Caco-2 (cell line): Measurements from ENCODE around the gene GNG5. TPM values are rescaled to one million over a fixed set of nuclear protein-coding genes. Genes with fewer than 3 reads are reported as not detected.
"Not testable (repeated sequence)": the region's sequence is repeated elsewhere in the genome, so short reads cannot be mapped to it uniquely, and the experiment has no call there.

Experiments used
- BruUV-seq: library from RNA; stranded (reverse); fragments of 400-500 nt; replicated peaks from 2 replicates; lab custom pipeline; 2021; lab: Mats Ljungman, UMichigan
- CTCF ChIA-PET: fragments of 300-600 bp; sonication (Branson Sonifier 250); formaldehyde crosslinking; loops from one replicate; lab custom pipeline; 2022; ENCODE audit warnings: antibody characterized with exemption; lab: Charles Lee
- POLR2A ChIA-PET: fragments of 300-600 bp; sonication (Branson Sonifier 250); formaldehyde crosslinking; loops from one replicate; lab custom pipeline; 2022; ENCODE audit warnings: antibody characterized with exemption; lab: Charles Lee
- DNase-seq, 2 experiments: peaks; one replicate each; pipeline versions ENCODE4 v3.0.0 to v3.0.0-alpha.2; 2020 to 2022
- H3K27me3 ChIP-seq: replicated peaks from 2 replicates; pipeline ENCODE4 v1.6.0; 2011; ENCODE audit warnings: low read length; ENCODE audit not compliant: control insufficient read depth, insufficient read depth
- H3K36me3 ChIP-seq: 2 replicates; pipeline ENCODE4 v1.5.1; 2011; ENCODE audit warnings: low read length; ENCODE audit not compliant: control insufficient read depth, insufficient read depth
- H3K4me1 ChIP-seq: fragments of 250-450 bp; sonication (Bioruptor Pico); 2 replicates; pipeline ENCODE4 v1.5.1; 2020; ENCODE audit warnings: mild to moderate bottlenecking
- H3K4me3 ChIP-seq: 2 replicates; pipeline ENCODE4 v1.5.1; 2011; ENCODE audit warnings: low read depth, mild to moderate bottlenecking, control low read depth, low read length
- H3K9me3 ChIP-seq: fragments of 250-450 bp; sonication (Bioruptor Pico); 2 replicates; pipeline ENCODE4 v1.5.1; 2020; ENCODE audit warnings: mild to moderate bottlenecking, moderate library complexity
- H3K27ac Mint-ChIP-seq: one replicate; pipeline ENCODE4 v1.8.0; 2022; ENCODE audit warnings: mixed read lengths; ENCODE audit not compliant: unreplicated experiment
- H3K27me3 Mint-ChIP-seq: one replicate; pipeline ENCODE4 v1.8.0; 2022; ENCODE audit warnings: mixed read lengths; ENCODE audit not compliant: insufficient read depth, unreplicated experiment
- H3K36me3 Mint-ChIP-seq: one replicate; pipeline ENCODE4 v1.8.0; 2022; ENCODE audit warnings: mild to moderate bottlenecking, mixed read lengths; ENCODE audit not compliant: insufficient read depth, unreplicated experiment
- H3K4me1 Mint-ChIP-seq: one replicate; pipeline ENCODE4 v1.8.0; 2022; ENCODE audit warnings: low read depth, mixed read lengths; ENCODE audit not compliant: unreplicated experiment
- H3K4me3 Mint-ChIP-seq: one replicate; pipeline ENCODE4 v1.8.0; 2022; ENCODE audit warnings: mild to moderate bottlenecking, moderate library complexity, mixed read lengths; ENCODE audit not compliant: unreplicated experiment
- H3K9me3 Mint-ChIP-seq: one replicate; pipeline ENCODE4 v1.8.0; 2022; ENCODE audit warnings: mixed read lengths; ENCODE audit not compliant: unreplicated experiment
- CTCF ChIP-seq, 2 experiments: fragments of 200-600 bp in 1 of 2; IDR thresholded peaks; 1 replicate in 1 of 2; 2 replicates in 1 of 2; pipeline versions ENCODE4 v1.5.1 to v1.8.0; 2011 to 2022; ENCODE audit warnings: antibody characterized with exemption in 1 of 2, control low read depth in 1 of 2, inconsistent platforms in 1 of 2, low read depth in 1 of 2, low read length in 1 of 2, mild to moderate bottlenecking in 1 of 2, moderate library complexity in 1 of 2; ENCODE audit not compliant: insufficient read depth in 1 of 2, severe bottlenecking in 1 of 2, unreplicated experiment in 1 of 2
- intact Hi-C: fragments of 100-400 bp; cut with micrococcal nuclease; formaldehyde crosslinking; loops from one replicate; pipeline ENCODE4 v1.10.0; 2022; ENCODE audit not compliant: unreplicated experiment
- total RNA-seq: library from RNA; stranded (reverse); gene quantifications from 2 replicates; pipeline ENCODE4 v1.2.3, GENCODE V29; 2022

The GNG5 gene
- total RNA-seq, 1 experiment from 2014 or later: 83.1 TPM

- Histone ChIP-seq H3K4me3 (no peak overlapping the region), H3K36me3 (no peaks in the 10 kb centered on the region), H3K4me1 (peaks cover 7% of the 10 kb centered on the region; the same call in 1 of the 2 replicates), H3K27me3 (no peaks in the 10 kb centered on the region), H3K9me3 (no peaks in the 10 kb centered on the region)
- no peaks in the 10 kb centered on the region for H3K9me3 Mint-ChIP-seq
- H3K4me3 Mint-ChIP-seq: no peak overlapping the region
- POLR2A ChIA-PET: no interaction called here
- H3K27me3 Mint-ChIP-seq: no peaks in the 10 kb centered on the region
- no TSS peak for BruUV-seq
- peaks cover 9% of the 10 kb centered on the region for H3K36me3 Mint-ChIP-seq
- CTCF ChIA-PET: no interaction called here
- H3K4me1 Mint-ChIP-seq: no peaks in the 10 kb centered on the region
- intact Hi-C loops: no loop called here
- no peak for DNase-seq
- TF ChIP-seq CTCF (IDR thresholded peaks at IDR 0.05; ENCODE audit: insufficient read depth in 1 of 2, low read depth in 1 of 2, low read length in 1 of 2, severe bottlenecking in 1 of 2, unreplicated experiment in 1 of 2): no peak
- no peak overlapping the region for H3K27ac Mint-ChIP-seq
These were observed 3.8 kb upstream of the GNG5 start for GRCh38 chr1:84510165-84510564.

- Histone ChIP-seq H3K36me3 (no peaks in the 10 kb centered on the region), H3K4me1 (peaks cover 7% of the 10 kb centered on the region; the same call in 1 of the 2 replicates), H3K4me3 (no peak overlapping the region), H3K9me3 (no peaks in the 10 kb centered on the region), H3K27me3 (no peaks in the 10 kb centered on the region)
- TF ChIP-seq CTCF (IDR thresholded peaks at IDR 0.05; ENCODE audit: insufficient read depth in 1 of 2, low read depth in 1 of 2, low read length in 1 of 2, severe bottlenecking in 1 of 2, unreplicated experiment in 1 of 2): no peak
- DNase-seq: no peak
- Mint-ChIP-seq H3K27ac (no peak overlapping the region), H3K36me3 (peaks cover 9% of the 10 kb centered on the region), H3K4me1 (no peaks in the 10 kb centered on the region), H3K4me3 (no peak overlapping the region), H3K27me3 (no peaks in the 10 kb centered on the region), H3K9me3 (no peaks in the 10 kb centered on the region)
- ChIA-PET POLR2A (no interaction called here), CTCF (interaction anchor here (0.7 kb wide), 1 partner anchor 127 kb away, joined by 3 read pairs; no protein-coding TSS in a partner anchor)
- intact Hi-C loops: loop anchor here (10.0 kb wide), 1 partner anchor 116 kb away; no protein-coding TSS in a partner anchor
- BruUV-seq: no TSS peak
These were observed 2.6 kb upstream of the GNG5 start for GRCh38 chr1:84509029-84509428.

GRCh38 chr1:84508510-84508909 lies 2.1 kb upstream of the GNG5 start:
- POLR2A ChIA-PET: no interaction called here
- no peaks in the 10 kb centered on the region for H3K4me1 Mint-ChIP-seq
- intact Hi-C loops: loop anchor here (10.0 kb wide), 1 partner anchor 116 kb away; no protein-coding TSS in a partner anchor

GRCh38 chr1:84507887-84508286 lies 1.5 kb upstream of the GNG5 start:
- H3K9me3 Mint-ChIP-seq, H3K27me3 Mint-ChIP-seq, POLR2A ChIA-PET, H3K36me3 Mint-ChIP-seq, DNase-seq, H3K36me3 ChIP-seq, H3K9me3 ChIP-seq, H3K4me3 Mint-ChIP-seq, CTCF ChIA-PET, H3K4me1 ChIP-seq, H3K4me1 Mint-ChIP-seq, BruUV-seq, H3K27me3 ChIP-seq, H3K4me3 ChIP-seq, H3K27ac Mint-ChIP-seq: not testable (repeated sequence)
- intact Hi-C loops: loop anchor here (2.0 to 10.0 kb wide), 3 partner anchors 67 to 183 kb away; partner anchors contain the start of genes CTBS and SSX2IP

More at GRCh38 chr1:84508510-84508909, 2.1 kb upstream of the GNG5 start:
- Mint-ChIP-seq H3K4me3 (no peak overlapping the region), H3K36me3 (peaks cover 9% of the 10 kb centered on the region), H3K27ac (no peak overlapping the region), H3K9me3 (no peaks in the 10 kb centered on the region), H3K27me3 (no peaks in the 10 kb centered on the region)
- no peak for DNase-seq
- CTCF ChIA-PET: no interaction called here
- BruUV-seq: no TSS peak
- H3K4me1 ChIP-seq: peaks cover 7% of the 10 kb centered on the region; the same call in 1 of the 2 replicates
- no peak overlapping the region for H3K4me3 ChIP-seq
- TF ChIP-seq CTCF (IDR thresholded peaks at IDR 0.05; ENCODE audit: insufficient read depth in 1 of 2, low read depth in 1 of 2, low read length in 1 of 2, severe bottlenecking in 1 of 2, unreplicated experiment in 1 of 2): no peak
- no peaks in the 10 kb centered on the region for H3K36me3 ChIP-seq
- H3K27me3 ChIP-seq: no peaks in the 10 kb centered on the region
- H3K9me3 ChIP-seq: no peaks in the 10 kb centered on the region
